Mammary epithelial cell (primary cell): ENCODE data around the gene ZC3H7A.

Experiments used
- EZH2 ChIP-seq: IDR thresholded peaks from 2 replicates; pipeline ENCODE4 v1.6.1; 2012; ENCODE audit warnings: low read length, inconsistent platforms, borderline replicate concordance
- TF ChIP-seq, protein P1 (sequence below), 2 donors: IDR thresholded peaks in 1 of 2; conservative IDR thresholded peaks in 1 of 2; 2 replicates each; pipeline ENCODE4 v1.5.1; 2011 to 2012; ENCODE audit warnings: inconsistent platforms in 2 of 2, low read length in 2 of 2, mild to moderate bottlenecking in 2 of 2, control low read depth in 1 of 2, low read depth in 1 of 2; ENCODE audit not compliant: insufficient read depth in 1 of 2; ENCODE audit errors: extremely low read depth in 1 of 2

DNA sequence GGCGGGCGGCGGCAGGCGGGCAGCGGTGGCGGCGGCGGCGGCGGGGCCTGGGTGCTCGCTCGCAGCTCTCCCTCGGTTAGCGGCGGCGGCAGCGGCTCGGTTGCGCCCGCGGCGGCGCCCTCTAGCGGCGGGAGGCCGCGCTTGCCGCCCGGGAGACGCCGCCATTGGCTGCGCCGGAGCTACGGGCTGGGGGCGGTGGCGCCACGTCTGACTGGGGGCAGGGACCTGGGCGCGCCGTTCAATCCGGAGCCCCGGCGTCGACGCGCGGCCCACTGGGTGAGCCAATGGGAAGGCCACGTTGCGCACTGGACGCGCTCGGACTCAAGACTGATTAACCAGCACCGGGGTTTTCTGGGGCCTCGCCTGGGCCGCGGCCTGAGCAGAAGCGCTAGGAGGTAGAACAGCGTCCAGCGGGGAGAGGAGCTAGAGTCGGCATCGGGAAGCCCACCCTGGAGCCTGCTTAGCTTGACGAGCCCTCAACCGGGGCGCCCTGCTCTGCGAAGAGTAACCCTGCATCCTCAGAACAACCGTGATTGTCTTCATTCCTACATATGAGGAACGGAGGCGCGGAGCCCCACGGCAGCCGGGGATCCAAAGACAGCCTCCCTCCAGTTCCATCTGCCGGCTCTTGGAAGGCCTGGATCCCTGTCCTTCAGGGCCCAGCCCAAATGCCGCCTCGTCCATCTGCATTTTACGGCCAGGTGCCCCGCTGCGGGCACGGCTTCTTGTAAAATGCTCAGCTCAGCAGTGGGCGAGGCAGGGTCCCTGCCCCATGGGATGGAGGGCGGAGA, at the start of gene ZC3H7A:
- TF ChIP-seq, protein P1, sequence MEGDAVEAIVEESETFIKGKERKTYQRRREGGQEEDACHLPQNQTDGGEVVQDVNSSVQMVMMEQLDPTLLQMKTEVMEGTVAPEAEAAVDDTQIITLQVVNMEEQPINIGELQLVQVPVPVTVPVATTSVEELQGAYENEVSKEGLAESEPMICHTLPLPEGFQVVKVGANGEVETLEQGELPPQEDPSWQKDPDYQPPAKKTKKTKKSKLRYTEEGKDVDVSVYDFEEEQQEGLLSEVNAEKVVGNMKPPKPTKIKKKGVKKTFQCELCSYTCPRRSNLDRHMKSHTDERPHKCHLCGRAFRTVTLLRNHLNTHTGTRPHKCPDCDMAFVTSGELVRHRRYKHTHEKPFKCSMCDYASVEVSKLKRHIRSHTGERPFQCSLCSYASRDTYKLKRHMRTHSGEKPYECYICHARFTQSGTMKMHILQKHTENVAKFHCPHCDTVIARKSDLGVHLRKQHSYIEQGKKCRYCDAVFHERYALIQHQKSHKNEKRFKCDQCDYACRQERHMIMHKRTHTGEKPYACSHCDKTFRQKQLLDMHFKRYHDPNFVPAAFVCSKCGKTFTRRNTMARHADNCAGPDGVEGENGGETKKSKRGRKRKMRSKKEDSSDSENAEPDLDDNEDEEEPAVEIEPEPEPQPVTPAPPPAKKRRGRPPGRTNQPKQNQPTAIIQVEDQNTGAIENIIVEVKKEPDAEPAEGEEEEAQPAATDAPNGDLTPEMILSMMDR (conservative IDR thresholded peaks at IDR 0.05 in 1 of 2, IDR thresholded peaks at IDR 0.05 in 1 of 2; ENCODE audit: extremely low read depth in 1 of 2, insufficient read depth in 1 of 2, low read depth in 1 of 2, low read length in 2 of 2), result peak; percentile 39 to 43
- no peak for TF ChIP-seq EZH2
